Liver (tissue), 9 donors: ENCODE measurements around the gene CTXND1. TPM values are rescaled to one million over a fixed set of nuclear protein-coding genes. Genes with fewer than 3 reads are reported as not detected.

Experiments used
- DNase-seq: peaks from one replicate; pipeline ENCODE4 v3.0.0-alpha.2; 2017; ENCODE audit warnings: low spot score
- H3K27ac ChIP-seq, 2 donors: one replicate each; pipeline ENCODE4 v1.7.0; 2013; ENCODE audit warnings: inconsistent platforms in 2 of 2, low read length in 2 of 2, control low read depth in 1 of 2, low read depth in 1 of 2, mild to moderate bottlenecking in 1 of 2
- H3K27me3 ChIP-seq, 4 donors: one replicate each; pipeline versions ENCODE4 v1.6.1 to v1.7.0; 2013; ENCODE audit warnings: low read length in 3 of 4, inconsistent platforms in 1 of 4, mild to moderate bottlenecking in 1 of 4, moderate library complexity in 1 of 4; ENCODE audit not compliant: control insufficient read depth in 4 of 4, insufficient read depth in 4 of 4
- H3K36me3 ChIP-seq, 4 donors: one replicate each; pipeline versions ENCODE4 v1.6.1 to v1.7.0; 2013; ENCODE audit warnings: low read length in 3 of 4, mild to moderate bottlenecking in 3 of 4, low read depth in 1 of 4, moderate library complexity in 1 of 4; ENCODE audit not compliant: control insufficient read depth in 4 of 4, insufficient read depth in 3 of 4
- H3K4me1 ChIP-seq, 4 donors: one replicate each; pipeline versions ENCODE4 v1.6.1 to v1.7.0; 2013; ENCODE audit warnings: low read length in 3 of 4, mild to moderate bottlenecking in 3 of 4, moderate library complexity in 1 of 4; ENCODE audit not compliant: control insufficient read depth in 4 of 4, insufficient read depth in 4 of 4
- H3K4me3 ChIP-seq, 3 donors: one replicate each; pipeline versions ENCODE4 v1.6.1 to v1.7.0; 2013; ENCODE audit warnings: low read length in 3 of 3, control low read depth in 1 of 3, low read depth in 1 of 3, mild to moderate bottlenecking in 1 of 3
- H3K9ac ChIP-seq, 2 donors: one replicate each; pipeline ENCODE4 v1.7.0; 2013; ENCODE audit warnings: low read length in 2 of 2, mild to moderate bottlenecking in 2 of 2, moderate library complexity in 2 of 2, control low read depth in 1 of 2, low read depth in 1 of 2
- H3K9me3 ChIP-seq, 4 donors: one replicate each; pipeline versions ENCODE4 v1.6.1 to v1.7.0; 2013; ENCODE audit warnings: low read length in 3 of 4; ENCODE audit not compliant: control insufficient read depth in 4 of 4
- ATF3 ChIP-seq: IDR thresholded peaks from 2 replicates; pipeline ENCODE4 v1.6.1; 2016; ENCODE audit warnings: antibody characterized with exemption
- CTCF ChIP-seq: fragments of 150-350 bp; IDR thresholded peaks from 2 replicates; pipeline ENCODE4 v1.5.1; 2017; ENCODE audit warnings: improper control_type of control experiment, low read depth, low read length; ENCODE audit not compliant: missing input control
- EGR1 ChIP-seq, 2 donors: IDR thresholded peaks; 2 replicates each; pipeline ENCODE4 v1.6.1; 2016 to 2018; ENCODE audit warnings: antibody characterized with exemption in 2 of 2, low read depth in 2 of 2
- FOXA1 ChIP-seq: IDR thresholded peaks from 2 replicates; pipeline ENCODE4 v1.6.1; 2016; ENCODE audit warnings: antibody characterized with exemption
- FOXA2 ChIP-seq: IDR thresholded peaks from 2 replicates; pipeline ENCODE4 v1.6.1; 2016; ENCODE audit warnings: antibody characterized with exemption
- GABPA ChIP-seq, 2 donors: IDR thresholded peaks in 1 of 2; conservative IDR thresholded peaks in 1 of 2; 2 replicates each; pipeline ENCODE4 v1.6.1; 2016; ENCODE audit warnings: antibody characterized with exemption in 2 of 2, mild to moderate bottlenecking in 1 of 2, moderate library complexity in 1 of 2
- HNF4A ChIP-seq, 2 donors: conservative IDR thresholded peaks; 2 replicates each; pipeline ENCODE4 v1.6.1; 2016; ENCODE audit warnings: antibody characterized with exemption in 2 of 2, mild to moderate bottlenecking in 2 of 2
- HNF4G ChIP-seq: IDR thresholded peaks from 2 replicates; pipeline ENCODE4 v1.6.1; 2016; ENCODE audit warnings: antibody characterized with exemption
- JUND ChIP-seq, 2 donors: IDR thresholded peaks; 2 replicates each; pipeline ENCODE4 v1.6.1; 2016; ENCODE audit warnings: antibody characterized with exemption in 2 of 2
- MAX ChIP-seq: IDR thresholded peaks from 2 replicates; pipeline ENCODE4 v1.6.1; 2016; ENCODE audit warnings: antibody characterized with exemption
- NR2F2 ChIP-seq: IDR thresholded peaks from 2 replicates; pipeline ENCODE4 v1.6.1; 2016; ENCODE audit warnings: antibody characterized with exemption
- RAD21 ChIP-seq, 2 donors: IDR thresholded peaks; 2 replicates each; pipeline ENCODE4 v1.6.1; 2016; ENCODE audit warnings: antibody characterized with exemption in 2 of 2, mild to moderate bottlenecking in 2 of 2
- REST ChIP-seq: IDR thresholded peaks from 2 replicates; pipeline ENCODE4 v1.6.1; 2016; ENCODE audit warnings: antibody characterized with exemption, mild to moderate bottlenecking
- RXRA ChIP-seq, 2 donors: IDR thresholded peaks; 2 replicates each; pipeline ENCODE4 v1.6.1; 2017 to 2018; ENCODE audit warnings: antibody characterized with exemption in 2 of 2, mild to moderate bottlenecking in 1 of 2
- SP1 ChIP-seq: IDR thresholded peaks from 2 replicates; pipeline ENCODE4 v1.6.1; 2018; ENCODE audit warnings: antibody characterized with exemption, mild to moderate bottlenecking
- TAF1 ChIP-seq: conservative IDR thresholded peaks from 2 replicates; pipeline ENCODE4 v1.6.1; 2016; ENCODE audit warnings: antibody characterized with exemption, mild to moderate bottlenecking
- YY1 ChIP-seq: IDR thresholded peaks from 2 replicates; pipeline ENCODE4 v1.6.1; 2016; ENCODE audit warnings: antibody characterized with exemption, mild to moderate bottlenecking
- ZBTB33 ChIP-seq: IDR thresholded peaks from 2 replicates; pipeline ENCODE4 v1.6.1; 2016; ENCODE audit warnings: antibody characterized with exemption
- WGBS: extraction: QIAGEN DNeasy Blood & Tissue Kit; methylation state at CpG from one replicate; pipeline ENCODE4 v1.1.7; 2013; 5-methylcytosine and 5-hydroxymethylcytosine counted together
- polyA plus RNA-seq, 2 donors: library from polyadenylated mRNA; stranded (reverse) in 1 of 2; unstranded in 1 of 2; fragments of 200-250 nt in 1 of 2; fragments of >200 nt in 1 of 2; fragmentation: Nextera tagmentation in 1 of 2; extraction: Ambion mirVana in 1 of 2; gene quantifications; one replicate each; pipeline versions ENCODE4 v1.2.1 to v1.2.3, GENCODE V29; 2013 to 2015
- total RNA-seq, 2 donors: library from RNA; depleted of rRNA; stranded (reverse); fragments of >200 nt; gene quantifications; one replicate each; pipeline ENCODE4 v1.2.3, GENCODE V29; 2014
- donor health status: healthy.
- donor health status: healthy.
- donor health status: healthy.
- donor health status: healthy.
- donor health status: healthy.

The CTXND1 gene
- total and polyA plus RNA-seq, 4 donors: 2.9 to 4.1 (median 3.1) TPM

GRCh38 chr15:80172401-80172800 lies 79.6 kb downstream of the CTXND1 start:
- peaks cover 32 to 81% (median 63%) of the 10 kb centered on the region in 4 donors for H3K4me1 ChIP-seq
- no peak for TF ChIP-seq TAF1
- TF ChIP-seq MAX: no peak
- TF ChIP-seq HNF4A (conservative IDR thresholded peaks at IDR 0.05): no peak
- TF ChIP-seq SP1: no peak
- no peak for TF ChIP-seq FOXA2
- TF ChIP-seq CTCF: no peak
- no peaks in the 10 kb centered on the region for H3K9me3 ChIP-seq
- H3K36me3 ChIP-seq: peaks cover 6 to 19% (median 9%) of the 10 kb centered on the region in 4 donors
- 40% methylated on average over 8 of the region's 8 CpGs for WGBS
- no peaks in the 10 kb centered on the region for H3K27me3 ChIP-seq
- no peak overlapping the region for H3K9ac ChIP-seq
- no peak for DNase-seq
- no peak overlapping the region for H3K4me3 ChIP-seq
- peak overlapping the region; percentile 73 to 89 for H3K27ac ChIP-seq

- DNase-seq: peak; percentile 69
- Histone ChIP-seq H3K36me3 (peaks cover 3 to 15% (median 9%) of the 10 kb centered on the region in 4 donors), H3K4me3 (no peak overlapping the region), H3K27me3 (no peaks in the 10 kb centered on the region), H3K27ac (peak overlapping the region; percentile 73 to 89), H3K9me3 (no peaks in the 10 kb centered on the region), H3K4me1 (peaks cover 31 to 75% (median 62%) of the 10 kb centered on the region in 4 donors), H3K9ac (no peak overlapping the region)
- TF ChIP-seq JUND (IDR thresholded peaks at IDR 0.05): peak; percentile 68 to 79
- TF ChIP-seq CTCF: no peak
- peak; percentile 30 for TF ChIP-seq FOXA2
- peak in 1 of 2 donors; percentile 12 for TF ChIP-seq GABPA (IDR thresholded peaks at IDR 0.05 in 1 of 2, conservative IDR thresholded peaks at IDR 0.05 in 1 of 2)
- TF ChIP-seq SP1: peak; percentile 98
- TF ChIP-seq EGR1 (IDR thresholded peaks at IDR 0.05; ENCODE audit: low read depth in 2 of 2): peak in 1 of 2 donors; percentile 80
- TF ChIP-seq ATF3: no peak
- TF ChIP-seq RXRA (IDR thresholded peaks at IDR 0.05): peak; percentile 99
- no peak for TF ChIP-seq TAF1
- peak; percentile 91 for TF ChIP-seq HNF4G
- peak; percentile 96 for TF ChIP-seq MAX
- peak; percentile 66 for TF ChIP-seq ZBTB33
- TF ChIP-seq HNF4A (conservative IDR thresholded peaks at IDR 0.05): peak; percentile 96 to 98
- TF ChIP-seq RAD21 (IDR thresholded peaks at IDR 0.05): peak; percentile 64 to 73
- peak; percentile 87 for TF ChIP-seq YY1
- TF ChIP-seq REST: peak; percentile 63
- peak; percentile 34 for TF ChIP-seq FOXA1
- TF ChIP-seq NR2F2: peak; percentile 91
- WGBS: 35% methylated on average over 4 of the region's 4 CpGs
These were observed 80.2 kb downstream of the CTXND1 start for GRCh38 chr15:80171787-80172186.
